NCI-H1105 (cell line): ENCODE data around the gene BLVRB.
A peak's percentile ranks its signal among the peaks of the same experiment; 100 is the strongest.
"Not testable (repeated sequence)": the region's sequence is repeated elsewhere in the genome, so short reads cannot be mapped to it uniquely, and the experiment has no call there.

Experiments used
- DNase-seq: peaks from one replicate; lab custom pipeline; 2025; lab: John Stamatoyannopoulos, UW

Gene BLVRB

GRCh38 chr19:40465557-40466218 is at the start of gene BLVRB:
Gene BLVRB (minus strand): TSS chr19:40465745. CDS start chr19:40465688, 57 bp downstream.
- peak; percentile 96 for DNase-seq

- DNase-seq = no peak
Observed at GRCh38 chr19:40513741-40514315, 48.3 kb upstream of the BLVRB start.

GRCh38 chr19:40513345-40513678 is 47.8 kb upstream of the BLVRB start:
- no peak for DNase-seq

GRCh38 chr19:40512473-40513344 is 47.2 kb upstream of the BLVRB start:
- DNase-seq = peak; percentile 50

- no peak for DNase-seq
Observed at GRCh38 chr19:40512110-40512472, 46.5 kb upstream of the BLVRB start.

- no peak for DNase-seq
Observed at GRCh38 chr19:40511487-40511886, 45.9 kb upstream of the BLVRB start.

GRCh38 chr19:40510526-40511115 is 45.1 kb upstream of the BLVRB start:
- DNase-seq = no peak

- DNase-seq = no peak
Observed at GRCh38 chr19:40508739-40509260, 43.3 kb upstream of the BLVRB start.

- DNase-seq = no peak
Observed at GRCh38 chr19:40507892-40508291, 42.3 kb upstream of the BLVRB start.

- no peak for DNase-seq
Observed at GRCh38 chr19:40506099-40506498, 40.6 kb upstream of the BLVRB start.

- DNase-seq = peak; percentile 22
Observed at GRCh38 chr19:40503320-40503695, 37.8 kb upstream of the BLVRB start.

GRCh38 chr19:40502647-40503319 is 37.2 kb upstream of the BLVRB start:
- no peak for DNase-seq

- no peak for DNase-seq
Observed at GRCh38 chr19:40502081-40502480, 36.5 kb upstream of the BLVRB start.

GRCh38 chr19:40501599-40501998 is 36.1 kb upstream of the BLVRB start:
- DNase-seq = no peak

- DNase-seq = not testable (repeated sequence)
Observed at GRCh38 chr19:40500678-40501530, 35.4 kb upstream of the BLVRB start.

GRCh38 chr19:40499320-40499719 is 33.8 kb upstream of the BLVRB start:
- DNase-seq = no peak

- no peak for DNase-seq
Observed at GRCh38 chr19:40497214-40497613, 31.7 kb upstream of the BLVRB start.

GRCh38 chr19:40494191-40494838 is 28.8 kb upstream of the BLVRB start:
- no peak for DNase-seq

- no peak for DNase-seq
Observed at GRCh38 chr19:40493778-40494177, 28.2 kb upstream of the BLVRB start.

GRCh38 chr19:40492274-40492673 is 26.7 kb upstream of the BLVRB start:
- no peak for DNase-seq

GRCh38 chr19:40489882-40490230 is 24.3 kb upstream of the BLVRB start:
- DNase-seq = no peak
